ENCODE results near the gene FAM186B.

DNA sequence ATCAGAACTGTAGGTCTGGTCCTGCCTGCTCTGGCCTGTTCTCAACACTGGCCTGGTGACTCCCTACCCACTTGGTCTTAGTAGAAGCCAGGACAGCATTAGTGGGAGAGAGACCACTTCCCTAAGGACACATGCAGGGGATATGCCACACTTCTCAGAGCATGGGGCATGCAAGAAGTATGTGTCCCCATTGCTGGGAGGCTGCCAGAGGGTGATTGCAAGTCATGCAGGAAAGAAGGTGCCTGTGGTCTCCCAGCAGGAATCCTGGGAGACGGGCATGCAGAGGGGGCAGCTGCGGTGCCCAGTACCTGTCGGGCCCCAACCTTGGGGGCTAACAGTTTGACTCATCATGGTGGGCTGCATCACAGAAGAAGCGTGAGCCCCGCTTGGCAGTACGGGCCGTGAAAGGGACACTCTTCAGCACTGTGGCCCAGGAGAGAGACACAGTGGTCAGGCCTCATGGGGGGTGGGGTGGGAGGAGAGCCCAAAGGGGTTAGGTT lies 40.9 kb upstream of the FAM186B start:
- TF ChIP-seq, protein P1, sequence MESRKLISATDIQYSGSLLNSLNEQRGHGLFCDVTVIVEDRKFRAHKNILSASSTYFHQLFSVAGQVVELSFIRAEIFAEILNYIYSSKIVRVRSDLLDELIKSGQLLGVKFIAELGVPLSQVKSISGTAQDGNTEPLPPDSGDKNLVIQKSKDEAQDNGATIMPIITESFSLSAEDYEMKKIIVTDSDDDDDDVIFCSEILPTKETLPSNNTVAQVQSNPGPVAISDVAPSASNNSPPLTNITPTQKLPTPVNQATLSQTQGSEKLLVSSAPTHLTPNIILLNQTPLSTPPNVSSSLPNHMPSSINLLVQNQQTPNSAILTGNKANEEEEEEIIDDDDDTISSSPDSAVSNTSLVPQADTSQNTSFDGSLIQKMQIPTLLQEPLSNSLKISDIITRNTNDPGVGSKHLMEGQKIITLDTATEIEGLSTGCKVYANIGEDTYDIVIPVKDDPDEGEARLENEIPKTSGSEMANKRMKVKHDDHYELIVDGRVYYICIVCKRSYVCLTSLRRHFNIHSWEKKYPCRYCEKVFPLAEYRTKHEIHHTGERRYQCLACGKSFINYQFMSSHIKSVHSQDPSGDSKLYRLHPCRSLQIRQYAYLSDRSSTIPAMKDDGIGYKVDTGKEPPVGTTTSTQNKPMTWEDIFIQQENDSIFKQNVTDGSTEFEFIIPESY (IDR thresholded peaks at IDR 0.05; ENCODE audit: borderline replicate concordance, low read depth), result no peak
- TF ChIP-seq, protein P2, sequence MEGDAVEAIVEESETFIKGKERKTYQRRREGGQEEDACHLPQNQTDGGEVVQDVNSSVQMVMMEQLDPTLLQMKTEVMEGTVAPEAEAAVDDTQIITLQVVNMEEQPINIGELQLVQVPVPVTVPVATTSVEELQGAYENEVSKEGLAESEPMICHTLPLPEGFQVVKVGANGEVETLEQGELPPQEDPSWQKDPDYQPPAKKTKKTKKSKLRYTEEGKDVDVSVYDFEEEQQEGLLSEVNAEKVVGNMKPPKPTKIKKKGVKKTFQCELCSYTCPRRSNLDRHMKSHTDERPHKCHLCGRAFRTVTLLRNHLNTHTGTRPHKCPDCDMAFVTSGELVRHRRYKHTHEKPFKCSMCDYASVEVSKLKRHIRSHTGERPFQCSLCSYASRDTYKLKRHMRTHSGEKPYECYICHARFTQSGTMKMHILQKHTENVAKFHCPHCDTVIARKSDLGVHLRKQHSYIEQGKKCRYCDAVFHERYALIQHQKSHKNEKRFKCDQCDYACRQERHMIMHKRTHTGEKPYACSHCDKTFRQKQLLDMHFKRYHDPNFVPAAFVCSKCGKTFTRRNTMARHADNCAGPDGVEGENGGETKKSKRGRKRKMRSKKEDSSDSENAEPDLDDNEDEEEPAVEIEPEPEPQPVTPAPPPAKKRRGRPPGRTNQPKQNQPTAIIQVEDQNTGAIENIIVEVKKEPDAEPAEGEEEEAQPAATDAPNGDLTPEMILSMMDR (IDR thresholded peaks at IDR 0.05), result no peak
- no peak for TF ChIP-seq EP300 (IDR thresholded peaks at IDR 0.05; ENCODE audit: borderline replicate concordance in 1 of 2, low read depth in 1 of 2, low read length in 1 of 2)
- no peak for TF ChIP-seq POLR2AphosphoS5 (IDR thresholded peaks at IDR 0.05; ENCODE audit: low read depth, low read length)
- no peak for TF ChIP-seq NFIC (IDR thresholded peaks at IDR 0.05; ENCODE audit: borderline replicate concordance)
- TF ChIP-seq SIN3A (IDR thresholded peaks at IDR 0.05; ENCODE audit: borderline replicate concordance, low read depth, low read length), result no peak
- no peak for TF ChIP-seq TCF12 (IDR thresholded peaks at IDR 0.05)
